H1 (cell line): ENCODE results near the gene C1QTNF7.

Source experiments
- CBX5 ChIP-seq: fragments of 300-800, 300-1000 bp; sonication (generic); IDR thresholded peaks from 2 replicates; pipeline ENCODE4 v1.7.1; 2016; ENCODE audit warnings: antibody characterized with exemption, low read length, low read depth
- CTBP2 ChIP-seq: IDR thresholded peaks from 2 replicates; pipeline ENCODE4 v1.7.0; 2011; ENCODE audit warnings: borderline replicate concordance, mild to moderate bottlenecking, moderate library complexity, mixed read lengths, low read length; ENCODE audit not compliant: insufficient read depth, insufficient read length
- POLR2A ChIP-seq, 2 experiments: IDR thresholded peaks; 1 replicate in 1 of 2; 2 replicates in 1 of 2; pipeline ENCODE4 v1.6.1; 2011; ENCODE audit warnings: low read depth in 2 of 2, low read length in 2 of 2, mild to moderate bottlenecking in 2 of 2; ENCODE audit errors: control extremely low read depth in 1 of 2

DNA sequence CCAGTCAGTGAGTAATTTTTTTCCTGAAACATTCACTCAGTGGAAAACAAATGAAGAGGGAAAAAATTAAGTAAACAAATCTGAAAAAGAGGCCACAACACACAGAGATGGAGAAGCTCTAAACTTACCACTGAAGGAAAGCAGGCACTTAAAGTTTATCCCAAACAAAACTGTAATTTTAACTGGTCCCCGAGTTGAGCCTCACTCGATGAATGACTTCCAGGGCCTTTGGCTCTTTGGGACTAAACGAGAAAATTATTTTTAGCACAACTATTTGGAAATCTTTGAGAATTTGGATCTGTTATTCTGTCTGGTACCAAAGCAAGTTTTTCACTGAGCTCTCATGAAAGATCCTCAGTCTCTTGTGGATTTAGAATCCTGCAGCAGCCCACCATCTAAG lies at the start of gene C1QTNF7:
- TF ChIP-seq CBX5 = no peak
- TF ChIP-seq CTBP2 = no peak
- no peak for TF ChIP-seq POLR2A (IDR thresholded peaks at IDR 0.05; ENCODE audit: control extremely low read depth in 1 of 2, low read depth in 2 of 2, low read length in 2 of 2)
